ENCODE results near the gene ARSI. TPM values are rescaled to one million over a fixed set of nuclear protein-coding genes. Genes with fewer than 3 reads are reported as not detected.
A peak's percentile ranks its signal among the peaks of the same experiment; 100 is the strongest.

Gene ARSI
- polyA plus RNA-seq, 1 of the 3 experiments (the other 2 are of a cell fraction): 0.20 TPM

GRCh38 chr5:150278916-150279315 is 23.8 kb downstream of the ARSI start:
- H3K9me2 ChIP-seq: no peaks in the 10 kb centered on the region
- peak overlapping the region in 1 of 2 experiments; percentile 53; a peak in 2 of 4 replicates for H3K27ac ChIP-seq (ENCODE audit: low read depth in 2 of 2, low read length in 1 of 2)
- H3K4me3 ChIP-seq (ENCODE audit: low read depth in 2 of 2, low read length in 1 of 2): no peak overlapping the region
- H3K36me3 ChIP-seq (replicated peaks in 1 of 2; ENCODE audit: control insufficient read depth in 1 of 2, insufficient read depth in 2 of 2, low read length in 1 of 2): no peaks in the 10 kb centered on the region
- H3K79me2 ChIP-seq (ENCODE audit: insufficient read depth): no peaks in the 10 kb centered on the region
- ChIA-PET CTCF (interaction anchor here (0.6 to 1.4 kb wide), 3 partner anchors 20 to 61 kb away, joined by 3 to 5 read pairs (median 3); no protein-coding TSS in a partner anchor), POLR2A (no interaction called here)
- H2AFZ ChIP-seq (ENCODE audit: low read depth): no peak overlapping the region
- no peak for DNase-seq
- H3K9me3 ChIP-seq: no peaks in the 10 kb centered on the region
- H3K4me2 ChIP-seq: peak overlapping the region; percentile 55; the same call in 1 of the 2 replicates
- peaks cover 15% of the 10 kb centered on the region for H3F3A ChIP-seq (replicated peaks; ENCODE audit: insufficient read depth)
- WGBS (ENCODE audit: low lambda C conversion rate): 80% methylated on average over 4 of the region's 6 CpGs
- H3K27me3 ChIP-seq (ENCODE audit: insufficient read depth): no peaks in the 10 kb centered on the region
- H3K9ac ChIP-seq: no peak overlapping the region
- peaks cover 20 to 27% of the 10 kb centered on the region in 2 experiments; a peak in 3 of 4 replicates for H3K4me1 ChIP-seq (ENCODE audit: control insufficient read depth in 1 of 2, insufficient read depth in 2 of 2, low read depth in 1 of 2, low read length in 1 of 2)
- no peaks in the 10 kb centered on the region for H4K20me1 ChIP-seq (ENCODE audit: insufficient read depth)
- TF ChIP-seq RAD21 (IDR thresholded peaks at IDR 0.05; ENCODE audit: low read length) (no peak), GABPA (IDR thresholded peaks at IDR 0.05; ENCODE audit: low read depth) (no peak), SMC3 (IDR thresholded peaks at IDR 0.05; ENCODE audit: low read depth, low read length) (no peak), ZBTB33 (IDR thresholded peaks at IDR 0.05; ENCODE audit: borderline replicate concordance, low read depth) (no peak), FOSL2 (IDR thresholded peaks at IDR 0.05; ENCODE audit: borderline replicate concordance, low read depth) (peak; percentile 39; the same call in 1 of the 2 replicates), TEAD4 (IDR thresholded peaks at IDR 0.05; ENCODE audit: borderline replicate concordance, insufficient read depth) (no peak; the same call in 1 of the 2 replicates), FOXJ3 (CRISPR knock-in tag; IDR thresholded peaks at IDR 0.05) (no peak), EP300 (IDR thresholded peaks at IDR 0.05; ENCODE audit: borderline replicate concordance in 1 of 2, low read depth in 1 of 2, low read length in 1 of 2) (no peak; a peak in 1 of 4 replicates), POLR2AphosphoS5 (IDR thresholded peaks at IDR 0.05; ENCODE audit: low read depth, low read length) (no peak), GATA2 (CRISPR knock-in tag; IDR thresholded peaks at IDR 0.05) (no peak), USF1 (IDR thresholded peaks at IDR 0.05; ENCODE audit: borderline replicate concordance, low read depth) (no peak), USF2 (IDR thresholded peaks at IDR 0.05; ENCODE audit: borderline replicate concordance, low read depth, low read length) (no peak), MXI1 (IDR thresholded peaks at IDR 0.05; ENCODE audit: low read depth, low read length) (no peak), SIN3A (IDR thresholded peaks at IDR 0.05; ENCODE audit: borderline replicate concordance, low read depth, low read length) (no peak), ELF1 (IDR thresholded peaks at IDR 0.05) (no peak), JUND (IDR thresholded peaks at IDR 0.05) (no peak), TCF12 (IDR thresholded peaks at IDR 0.05) (peak; percentile 53), MEF2A (IDR thresholded peaks at IDR 0.05; ENCODE audit: borderline replicate concordance, low read depth) (no peak), NRF1 (IDR thresholded peaks at IDR 0.05; ENCODE audit: low read depth, low read length) (no peak), PBX3 (IDR thresholded peaks at IDR 0.05) (peak; percentile 35; the same call in 1 of the 2 replicates), MAX (IDR thresholded peaks at IDR 0.05; ENCODE audit: low read depth) (peak; percentile 66), RXRA (IDR thresholded peaks at IDR 0.05; ENCODE audit: borderline replicate concordance, low read depth) (no peak), YY1 (IDR thresholded peaks at IDR 0.05; ENCODE audit: low read depth) (no peak), FOXM1 (IDR thresholded peaks at IDR 0.05; ENCODE audit: low read depth) (no peak), CHD2 (IDR thresholded peaks at IDR 0.05; ENCODE audit: low read length, partially characterized antibody) (no peak), RFX5 (IDR thresholded peaks at IDR 0.05; ENCODE audit: low read length) (no peak), CTCF (IDR thresholded peaks at IDR 0.05) (no peak), IRF3 (IDR thresholded peaks at IDR 0.05; ENCODE audit: low read depth, low read length) (no peak), RCOR1 (IDR thresholded peaks at IDR 0.05; ENCODE audit: low read length) (no peak)
